Measurements from ENCODE around the gene PPP2R2B. TPM values are rescaled to one million over a fixed set of nuclear protein-coding genes. Genes with fewer than 3 reads are reported as not detected.

The PPP2R2B gene
- total RNA-seq, 4 donors from 2014 or later, result 9.4 to 29.4 (median 20.7) TPM

- no peaks in the 10 kb centered on the region for H3K36me3 ChIP-seq
- H3K9me3 ChIP-seq, result no peaks in the 10 kb centered on the region
- no peak overlapping the region for H3K27ac ChIP-seq
- H3K27me3 ChIP-seq, result no peaks in the 10 kb centered on the region
- no peaks in the 10 kb centered on the region for H3K4me1 ChIP-seq
- H3K4me3 ChIP-seq, result no peak overlapping the region
- DNase-seq (ENCODE audit: low spot score in 2 of 2), result no peak
- TF ChIP-seq EP300 (IDR thresholded peaks at IDR 0.05), result no peak
- no peak for TF ChIP-seq CTCF (IDR thresholded peaks at IDR 0.05)
- TF ChIP-seq POLR2A (IDR thresholded peaks at IDR 0.05), result no peak
- WGBS, 2 donors, result 88 to 100% methylated on average over 1 of the region's 1 CpG
Measured at GRCh38 chr5:146710348-146710747, 168.2 kb downstream of the PPP2R2B start.

GRCh38 chr5:146707316-146707715 lies 171.2 kb downstream of the PPP2R2B start:
- H3K27me3 ChIP-seq, result no peaks in the 10 kb centered on the region
- DNase-seq (ENCODE audit: low spot score in 2 of 2), result no peak
- H3K9me3 ChIP-seq, result no peaks in the 10 kb centered on the region
- no peak overlapping the region for H3K27ac ChIP-seq
- no peak for TF ChIP-seq POLR2A (IDR thresholded peaks at IDR 0.05)
- no peak for TF ChIP-seq EP300 (IDR thresholded peaks at IDR 0.05)
- TF ChIP-seq CTCF (IDR thresholded peaks at IDR 0.05), result no peak
- H3K4me1 ChIP-seq, result peaks cover 0 to 4% (median 0%) of the 10 kb centered on the region in 4 donors
- no peaks in the 10 kb centered on the region for H3K36me3 ChIP-seq
- no peak overlapping the region for H3K4me3 ChIP-seq
- 94 to 98% methylated on average over 6 of the region's 6 CpGs for WGBS, 2 donors

- H3K27me3 ChIP-seq, result no peaks in the 10 kb centered on the region
- no peak for DNase-seq (ENCODE audit: low spot score in 2 of 2)
- no peak overlapping the region for H3K27ac ChIP-seq
- H3K4me3 ChIP-seq, result no peak overlapping the region
- H3K36me3 ChIP-seq, result no peaks in the 10 kb centered on the region
- 96 to 98% methylated on average over 29 to 32 of the region's 32 CpGs for WGBS, 2 donors
- peaks cover 0 to 4% (median under 1%) of the 10 kb centered on the region in 4 donors for H3K4me1 ChIP-seq
- TF ChIP-seq POLR2A (IDR thresholded peaks at IDR 0.05) (no peak), CTCF (IDR thresholded peaks at IDR 0.05) (no peak)
- H3K9me3 ChIP-seq, result no peaks in the 10 kb centered on the region
Measured at GRCh38 chr5:146706321-146706972, 172.1 kb downstream of the PPP2R2B start.

DNA sequence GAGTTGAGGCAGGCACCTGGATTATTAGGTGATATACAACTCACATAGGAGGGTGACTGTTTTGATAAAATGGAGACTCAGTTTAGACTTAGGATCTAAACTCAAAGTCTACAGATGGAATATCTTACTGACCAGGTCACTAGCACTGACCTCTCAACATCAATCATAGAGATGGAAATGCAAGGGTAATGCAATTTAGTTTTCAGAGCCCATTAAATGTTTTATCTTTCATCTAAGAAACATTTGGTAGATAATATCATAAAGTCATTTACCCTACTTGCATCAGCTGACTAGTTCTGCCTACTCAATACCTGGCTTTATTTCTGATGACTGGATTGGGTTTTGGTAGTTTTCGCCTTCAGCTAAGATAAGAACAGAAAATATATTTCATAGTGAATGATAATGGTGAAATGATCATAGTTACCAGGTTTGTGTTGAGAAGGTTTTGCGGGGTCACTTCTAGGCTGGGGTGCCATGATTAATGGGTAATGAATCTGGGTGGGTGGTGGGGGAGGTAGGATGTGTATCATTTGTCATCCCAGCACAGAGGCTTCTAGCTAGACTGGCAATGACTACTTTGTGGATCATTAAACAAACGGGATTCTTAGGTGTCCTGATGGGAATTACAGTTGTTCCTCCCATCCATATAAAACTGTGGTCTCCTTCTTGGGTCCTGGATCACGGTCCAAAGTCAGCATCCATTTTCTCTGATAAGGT lies 173.4 kb downstream of the PPP2R2B start:
- Histone ChIP-seq H3K27me3 (no peaks in the 10 kb centered on the region), H3K4me3 (no peak overlapping the region), H3K27ac (no peak overlapping the region), H3K9me3 (no peaks in the 10 kb centered on the region), H3K36me3 (no peaks in the 10 kb centered on the region), H3K4me1 (peaks cover 0 to 5% (median 2%) of the 10 kb centered on the region in 4 donors)
- TF ChIP-seq EP300 (IDR thresholded peaks at IDR 0.05), result no peak
- TF ChIP-seq POLR2A (IDR thresholded peaks at IDR 0.05), result no peak
- TF ChIP-seq CTCF (IDR thresholded peaks at IDR 0.05), result no peak
- WGBS, 2 donors, result 87 to 91% methylated on average over 4 of the region's 4 CpGs
- no peak for DNase-seq (ENCODE audit: low spot score in 2 of 2)

DNA sequence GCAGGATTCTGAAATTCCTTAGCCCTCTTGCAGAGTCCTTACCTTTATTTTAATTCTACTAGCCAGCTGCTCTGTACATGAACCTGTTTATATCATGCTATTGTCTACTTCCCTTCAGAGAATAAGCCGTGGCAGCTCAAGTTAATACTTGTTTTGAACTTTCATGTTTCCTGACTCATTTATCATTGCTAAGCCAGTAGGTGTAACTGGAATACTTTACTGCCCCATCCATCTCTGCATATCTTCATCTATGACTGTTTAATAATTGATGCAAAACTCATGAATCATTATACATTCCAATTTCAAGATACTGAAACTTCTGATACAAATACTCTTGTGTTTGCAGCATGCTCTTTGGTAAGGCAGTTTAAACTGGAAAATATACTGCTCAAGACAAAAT lies 174.7 kb downstream of the PPP2R2B start:
- H3K27ac ChIP-seq, result no peak overlapping the region
- H3K36me3 ChIP-seq, result no peaks in the 10 kb centered on the region
- H3K9me3 ChIP-seq, result no peaks in the 10 kb centered on the region
- no peaks in the 10 kb centered on the region for H3K27me3 ChIP-seq
- 47 to 50% methylated on average over 1 of the region's 1 CpG for WGBS, 2 donors
- no peak for DNase-seq (ENCODE audit: low spot score in 2 of 2)
- peaks cover 0 to 5% (median 2%) of the 10 kb centered on the region in 4 donors for H3K4me1 ChIP-seq
- no peak overlapping the region for H3K4me3 ChIP-seq
- TF ChIP-seq CTCF (IDR thresholded peaks at IDR 0.05) (no peak), EP300 (IDR thresholded peaks at IDR 0.05) (no peak), POLR2A (IDR thresholded peaks at IDR 0.05) (no peak)
